GM23248 (cell line): Measurements from ENCODE around the gene KCNQ4. TPM values are rescaled to one million over a fixed set of nuclear protein-coding genes. Genes with fewer than 3 reads are reported as not detected.

Experiments used
- DNase-seq: peaks from one replicate; pipeline ENCODE4 v3.0.0-alpha.2; 2015
- H2AFZ ChIP-seq: fragments of 200-600 bp; sonication (generic); 2 replicates; pipeline ENCODE4 v1.6.1; 2016; ENCODE audit warnings: antibody characterized with exemption
- H3F3A ChIP-seq: fragments of 200-600 bp; sonication (generic); 2 replicates; pipeline ENCODE4 v1.6.1; 2016; ENCODE audit warnings: mild to moderate bottlenecking, antibody characterized with exemption, mixed run types; ENCODE audit not compliant: insufficient read depth
- H3K27ac ChIP-seq: fragments of 200-600 bp; sonication (generic); 2 replicates; pipeline ENCODE4 v1.5.1; 2016; ENCODE audit warnings: mild to moderate bottlenecking
- H3K27me3 ChIP-seq: fragments of 200-600 bp; sonication (generic); replicated peaks from 2 replicates; pipeline ENCODE4 v1.6.1; 2016; ENCODE audit warnings: mild to moderate bottlenecking; ENCODE audit not compliant: insufficient read depth
- H3K36me3 ChIP-seq: fragments of 200-600 bp; sonication (generic); 2 replicates; pipeline ENCODE4 v1.6.1; 2016; ENCODE audit warnings: low read depth, mild to moderate bottlenecking
- H3K4me1 ChIP-seq: fragments of 200-600 bp; sonication (generic); 2 replicates; pipeline ENCODE4 v1.6.1; 2016; ENCODE audit warnings: mild to moderate bottlenecking; ENCODE audit not compliant: insufficient read depth
- H3K4me2 ChIP-seq: fragments of 200-600 bp; sonication (generic); one replicate; pipeline ENCODE4 v1.6.1; 2016; ENCODE audit warnings: mild to moderate bottlenecking; ENCODE audit not compliant: unreplicated experiment
- H3K4me3 ChIP-seq: fragments of 200-600 bp; sonication (generic); 2 replicates; pipeline ENCODE4 v1.5.1; 2016; ENCODE audit warnings: mild to moderate bottlenecking
- H3K79me2 ChIP-seq: fragments of 200-600 bp; sonication (generic); 2 replicates; pipeline ENCODE4 v1.6.1; 2016; ENCODE audit warnings: mild to moderate bottlenecking; ENCODE audit not compliant: insufficient read depth
- H3K9ac ChIP-seq: fragments of 200-600 bp; sonication (generic); 2 replicates; pipeline ENCODE4 v1.6.1; 2016; ENCODE audit warnings: mild to moderate bottlenecking
- H3K9me2 ChIP-seq: fragments of 200-600 bp; sonication (generic); 2 replicates; pipeline ENCODE4 v1.6.1; 2016; ENCODE audit warnings: mixed run types, mild to moderate bottlenecking, moderate library complexity; ENCODE audit not compliant: insufficient read depth
- H3K9me3 ChIP-seq: fragments of 200-600 bp; sonication (generic); one replicate; pipeline ENCODE4 v1.6.1; 2017; ENCODE audit warnings: low read depth
- H4K20me1 ChIP-seq: fragments of 200-600 bp; sonication (generic); 2 replicates; pipeline ENCODE4 v1.6.0; 2016; ENCODE audit not compliant: insufficient read depth
- EZH2 ChIP-seq: fragments of 200-600 bp; sonication (generic); IDR thresholded peaks from 2 replicates; pipeline ENCODE4 v1.6.1; 2018; ENCODE audit warnings: antibody characterized with exemption, mild to moderate bottlenecking; ENCODE audit not compliant: insufficient read depth, poor library complexity, severe bottlenecking
- EZH2phosphoT487 ChIP-seq: fragments of 200-600 bp; sonication (generic); IDR thresholded peaks from 2 replicates; pipeline ENCODE4 v1.6.1; 2018; ENCODE audit warnings: antibody characterized with exemption, moderate library complexity, mild to moderate bottlenecking, low read depth; ENCODE audit not compliant: insufficient read depth
- WGBS, 2 experiments: methylation state at CpG; one replicate each; pipeline ENCODE4 v1.1.6; 2015 to 2017; ENCODE audit warnings: low lambda C conversion rate in 2 of 2, low coverage in 1 of 2; ENCODE audit errors: missing lambda C conversion rate in 2 of 2; 5-methylcytosine and 5-hydroxymethylcytosine counted together
- in situ Hi-C: fragments of 300-500 bp; cut with MboI; formaldehyde crosslinking; loops from 2 replicates; pipeline ENCODE4 v1.15.0; 2020
- polyA plus RNA-seq: library from polyadenylated mRNA; unstranded; fragments of >200 nt; fragmentation: Nextera tagmentation; extraction: Ambion mirVana; gene quantifications from 2 replicates; pipeline ENCODE4 v1.2.1, GENCODE V29; 2016
- total RNA-seq: library from RNA; depleted of rRNA; stranded (reverse); fragments of >200 nt; shearing (Covaris generic); gene quantifications from 2 replicates; pipeline ENCODE4 v1.2.3, GENCODE V29; 2014

Gene KCNQ4
- total and polyA plus RNA-seq, 2 experiments from 2014 or later = not detected

DNA sequence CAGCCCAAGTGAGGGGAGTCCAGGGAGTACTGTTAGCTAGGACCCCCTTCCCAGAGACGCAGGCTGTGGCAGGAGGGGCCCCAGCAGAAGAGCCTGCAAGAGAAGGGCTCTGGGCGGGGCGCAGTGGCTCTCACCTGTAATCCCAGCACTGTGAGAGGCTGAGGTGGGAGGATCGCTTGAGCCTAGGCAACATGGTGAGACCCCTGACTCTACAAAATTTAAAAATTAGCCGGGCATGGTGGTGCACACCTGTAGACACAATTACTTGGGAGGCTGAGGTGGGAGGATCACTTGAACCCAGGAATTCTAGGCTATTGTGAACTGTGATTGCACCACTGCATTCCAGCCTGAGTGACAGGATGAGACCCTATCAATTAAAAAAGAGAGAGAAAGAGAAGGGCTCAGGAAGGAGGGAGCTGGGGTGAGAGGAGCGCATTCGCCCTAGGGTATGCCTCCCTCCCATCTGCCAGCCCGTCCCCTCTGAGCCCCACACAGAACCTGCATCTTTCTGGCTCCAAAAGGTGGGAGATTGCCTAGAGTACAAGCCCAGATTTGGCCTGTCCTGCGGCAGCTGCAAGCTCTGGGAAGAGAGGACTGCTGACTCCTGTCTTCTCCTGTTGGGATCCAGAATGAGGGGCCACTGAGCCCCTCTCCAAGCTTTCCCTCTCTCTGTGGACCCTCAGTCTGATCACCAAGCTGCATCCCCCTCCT, 3.6 kb downstream of the KCNQ4 start:
- no peaks in the 10 kb centered on the region for H3K4me1 ChIP-seq
- no peak for TF ChIP-seq EZH2
- no peak for TF ChIP-seq EZH2phosphoT487
- peaks cover 10% of the 10 kb centered on the region for H3K27me3 ChIP-seq
- no peak overlapping the region for H3K9ac ChIP-seq
- no peaks in the 10 kb centered on the region for H4K20me1 ChIP-seq
- in situ Hi-C loops = no loop called here
- H3F3A ChIP-seq = no peaks in the 10 kb centered on the region
- H3K79me2 ChIP-seq = no peaks in the 10 kb centered on the region
- H3K36me3 ChIP-seq = no peaks in the 10 kb centered on the region
- H2AFZ ChIP-seq = no peak overlapping the region
- H3K27ac ChIP-seq = no peak overlapping the region
- DNase-seq = no peak
- 77 to 78% methylated on average over 8 to 9 of the region's 9 CpGs for WGBS, 2 experiments
- H3K9me3 ChIP-seq = no peaks in the 10 kb centered on the region
- no peak overlapping the region for H3K4me2 ChIP-seq
- no peak overlapping the region for H3K4me3 ChIP-seq
- H3K9me2 ChIP-seq = no peaks in the 10 kb centered on the region

DNA sequence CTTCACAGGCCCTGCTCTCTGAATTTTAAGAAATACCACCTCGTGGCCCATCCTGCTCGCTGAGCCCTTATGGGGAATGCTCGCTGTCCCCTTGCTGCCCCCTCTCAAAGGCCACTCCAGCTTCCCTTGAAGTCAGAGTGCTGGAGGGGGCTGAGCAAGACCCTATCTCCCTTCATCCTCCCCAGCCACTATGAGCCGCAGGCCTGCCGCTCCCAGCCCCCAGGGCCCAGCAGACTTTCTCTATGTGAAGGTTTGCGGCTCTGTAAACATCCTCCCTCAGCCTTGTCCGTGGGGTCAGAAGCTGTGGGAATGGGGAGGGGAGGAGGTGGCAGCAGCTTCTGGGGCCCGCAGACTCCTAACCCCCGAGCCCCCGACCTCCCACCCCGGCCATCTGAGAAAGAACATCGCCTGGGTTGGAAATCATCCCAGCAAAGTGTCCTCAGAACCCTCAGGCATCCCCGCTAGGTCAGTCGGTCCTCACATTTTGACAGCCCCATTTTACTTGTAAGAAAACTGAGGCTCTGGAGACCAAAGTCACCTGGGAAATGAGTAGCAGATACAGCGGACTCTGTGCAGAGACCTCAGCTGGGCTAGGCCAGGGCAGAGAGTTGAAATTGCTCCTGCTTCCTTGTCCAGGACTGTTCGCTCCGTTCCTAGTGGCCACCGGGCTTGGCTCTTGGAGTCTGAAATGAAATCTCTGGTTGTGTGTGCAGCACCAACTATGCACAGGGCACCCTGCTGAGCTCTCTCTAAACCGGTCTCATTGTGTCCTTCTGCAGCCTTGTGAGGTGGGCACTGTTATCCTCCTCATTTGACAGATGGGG, 4.4 kb downstream of the KCNQ4 start:
- Histone ChIP-seq H3K27me3 (peaks cover 5% of the 10 kb centered on the region), H2AFZ (no peak overlapping the region), H3K9ac (no peak overlapping the region), H3K9me2 (no peaks in the 10 kb centered on the region), H3K4me2 (no peak overlapping the region), H3K4me1 (no peaks in the 10 kb centered on the region), H3K27ac (no peak overlapping the region), H3K9me3 (no peaks in the 10 kb centered on the region), H3F3A (no peaks in the 10 kb centered on the region), H3K4me3 (no peak overlapping the region), H3K79me2 (no peaks in the 10 kb centered on the region), H4K20me1 (no peaks in the 10 kb centered on the region), H3K36me3 (no peaks in the 10 kb centered on the region)
- 82 to 85% methylated on average over 12 to 19 of the region's 19 CpGs for WGBS, 2 experiments
- no peak for DNase-seq
- no peak for TF ChIP-seq EZH2
- no peak for TF ChIP-seq EZH2phosphoT487
- in situ Hi-C loops = no loop called here

DNA sequence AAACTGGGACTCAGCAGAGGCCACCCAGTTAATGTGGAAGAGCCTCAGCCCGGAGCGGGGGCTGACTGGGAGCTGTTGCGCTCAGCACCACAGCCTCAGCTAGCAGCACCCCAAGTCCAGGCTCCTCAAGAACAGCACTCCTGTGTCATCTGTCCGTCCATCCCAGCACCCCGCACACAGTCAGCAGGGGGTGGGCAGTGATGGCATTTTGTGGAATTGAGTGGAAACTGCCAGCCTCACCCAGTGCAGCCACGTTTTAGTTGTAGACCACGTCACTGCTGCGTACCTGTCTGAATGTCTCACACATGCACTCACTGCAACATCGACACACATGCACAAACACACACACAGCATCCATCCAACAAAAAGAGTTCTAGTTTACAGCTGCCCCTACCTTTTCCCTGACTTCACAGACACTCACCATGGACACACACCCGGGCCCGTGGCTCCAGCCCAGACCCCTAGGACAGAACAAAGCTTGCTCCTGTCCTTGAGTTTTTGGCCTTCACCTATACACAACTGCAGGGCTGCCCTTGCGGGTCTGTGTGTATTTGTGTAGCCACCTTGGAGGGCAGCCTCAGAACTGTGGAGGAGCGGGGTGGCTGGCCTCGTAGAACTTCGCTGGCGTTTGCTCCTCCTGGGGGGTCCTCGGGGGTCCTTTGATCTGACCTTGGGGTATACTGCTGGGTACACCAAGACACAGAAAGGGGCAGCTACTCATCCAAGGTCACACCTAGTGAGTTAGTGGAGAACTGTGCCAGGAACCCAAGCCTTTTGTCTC, 5.2 kb downstream of the KCNQ4 start:
- Histone ChIP-seq H3K4me2 (no peak overlapping the region), H2AFZ (no peak overlapping the region), H4K20me1 (no peaks in the 10 kb centered on the region), H3K4me1 (no peaks in the 10 kb centered on the region), H3K9ac (no peak overlapping the region), H3K9me3 (no peaks in the 10 kb centered on the region), H3K9me2 (no peaks in the 10 kb centered on the region), H3F3A (no peaks in the 10 kb centered on the region), H3K79me2 (no peaks in the 10 kb centered on the region), H3K36me3 (no peaks in the 10 kb centered on the region), H3K27me3 (peaks cover 5% of the 10 kb centered on the region), H3K4me3 (no peak overlapping the region), H3K27ac (no peak overlapping the region)
- in situ Hi-C loops = no loop called here
- no peak for TF ChIP-seq EZH2
- no peak for TF ChIP-seq EZH2phosphoT487
- no peak for DNase-seq
- 82 to 84% methylated on average over 12 to 17 of the region's 17 CpGs for WGBS, 2 experiments

DNA sequence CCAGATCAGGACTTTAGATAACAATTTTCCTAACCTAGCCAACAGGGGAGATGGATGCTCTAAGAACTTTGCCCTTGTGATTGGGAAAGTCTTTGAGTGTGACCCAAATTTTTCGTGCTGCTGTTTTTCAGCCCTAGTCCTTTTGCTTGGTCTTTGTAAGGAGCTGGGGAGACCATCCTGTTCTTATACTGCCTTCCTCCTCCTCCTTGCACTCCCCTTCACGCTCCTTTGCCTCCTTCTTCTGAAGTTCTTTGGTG, 5.7 kb downstream of the KCNQ4 start:
- Histone ChIP-seq H3K4me3 (no peak overlapping the region), H3F3A (no peaks in the 10 kb centered on the region), H3K4me2 (no peak overlapping the region), H3K9ac (no peak overlapping the region), H3K79me2 (no peaks in the 10 kb centered on the region), H3K27ac (no peak overlapping the region), H4K20me1 (no peaks in the 10 kb centered on the region), H3K27me3 (peaks cover 5% of the 10 kb centered on the region), H3K9me2 (no peaks in the 10 kb centered on the region), H3K36me3 (no peaks in the 10 kb centered on the region), H2AFZ (no peak overlapping the region), H3K9me3 (no peaks in the 10 kb centered on the region), H3K4me1 (no peaks in the 10 kb centered on the region)
- 80 to 85% methylated on average over 2 of the region's 2 CpGs for WGBS, 2 experiments
- in situ Hi-C loops = no loop called here
- no peak for TF ChIP-seq EZH2phosphoT487
- no peak for TF ChIP-seq EZH2
- no peak for DNase-seq
